Activated T-cell treated with anti-CD3 and anti-CD28 coated beads, Interleukin-2, amount 50 U/mL, for 24 hours (primary cell): Measurements from ENCODE around the gene ZFYVE9.
"Not testable (repeated sequence)": the region's sequence is repeated elsewhere in the genome, so short reads cannot be mapped to it uniquely, and the experiment has no call there.

Source experiments
- DNase-seq: peaks from one replicate; pipeline ENCODE4 v3.0.0-alpha.2; 2020
- H3K27ac Mint-ChIP-seq: 2 replicates; pipeline ENCODE4 v1.8.0; 2020; ENCODE audit warnings: mild to moderate bottlenecking, mixed read lengths
- H3K27me3 Mint-ChIP-seq: 2 replicates; pipeline ENCODE4 v1.8.0; 2020; ENCODE audit warnings: mixed read lengths
- H3K36me3 Mint-ChIP-seq: 2 replicates; pipeline ENCODE4 v1.8.0; 2020; ENCODE audit warnings: low read depth, mixed read lengths
- H3K4me1 Mint-ChIP-seq: 2 replicates; pipeline ENCODE4 v1.8.0; 2020; ENCODE audit warnings: low read depth, mixed read lengths
- H3K4me3 Mint-ChIP-seq: 2 replicates; pipeline ENCODE4 v1.8.0; 2020; ENCODE audit warnings: mild to moderate bottlenecking, moderate library complexity, mixed read lengths
- H3K9me3 Mint-ChIP-seq: 2 replicates; pipeline ENCODE4 v1.8.0; 2020; ENCODE audit warnings: mixed read lengths

The ZFYVE9 gene

DNA sequence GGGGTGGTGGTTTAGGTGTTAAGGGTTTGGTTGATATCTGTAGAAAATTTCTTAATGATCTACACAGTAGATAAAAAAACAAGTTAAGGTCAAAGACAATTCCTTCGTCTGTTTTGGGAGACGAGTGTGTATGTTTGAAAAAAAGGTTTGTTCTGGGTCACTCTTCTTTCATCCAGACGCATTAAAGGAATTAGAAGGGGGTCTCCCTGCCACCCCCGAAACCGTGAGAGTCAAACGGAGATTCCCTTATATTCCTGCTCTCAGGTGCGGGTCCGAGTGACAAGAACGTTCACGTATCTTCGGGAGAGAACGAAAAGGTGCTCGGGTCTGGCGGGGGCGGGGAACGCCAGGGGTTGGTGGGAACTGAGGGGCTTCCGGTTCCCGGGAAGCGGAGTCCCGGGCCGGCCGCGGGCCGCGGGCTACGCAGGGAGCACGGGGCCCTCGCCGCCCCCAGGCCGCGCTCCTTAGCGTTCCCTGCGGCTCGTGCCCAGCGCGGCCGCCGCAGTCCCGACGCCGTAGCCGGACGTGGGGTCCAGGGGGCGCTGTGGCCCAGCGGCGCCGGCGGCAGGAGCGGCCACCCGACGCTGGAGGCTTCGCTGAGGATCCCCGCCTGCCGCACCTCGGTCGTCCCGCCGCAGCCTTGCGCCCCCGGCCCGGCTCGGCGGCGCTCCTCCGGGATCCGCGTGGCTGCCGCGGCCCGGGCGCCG lies at the start of gene ZFYVE9:
ZFYVE9 (plus strand) TSS at position 577 of the 707 bp plus-strand sequence. CDS start 91,118 bp downstream, outside the sequence.
- peak; percentile 84 for DNase-seq
- no peaks in the 10 kb centered on the region for H3K27me3 Mint-ChIP-seq
- peak within 1 kb of the TSS; percentile 82 for H3K4me3 Mint-ChIP-seq
- peaks cover 48% of the 10 kb centered on the region for H3K4me1 Mint-ChIP-seq
- H3K27ac Mint-ChIP-seq, result peak within 1 kb of the TSS; percentile 89
- H3K9me3 Mint-ChIP-seq, result no peaks in the 10 kb centered on the region
- H3K36me3 Mint-ChIP-seq, result peaks cover 3% of the 10 kb centered on the region

DNA sequence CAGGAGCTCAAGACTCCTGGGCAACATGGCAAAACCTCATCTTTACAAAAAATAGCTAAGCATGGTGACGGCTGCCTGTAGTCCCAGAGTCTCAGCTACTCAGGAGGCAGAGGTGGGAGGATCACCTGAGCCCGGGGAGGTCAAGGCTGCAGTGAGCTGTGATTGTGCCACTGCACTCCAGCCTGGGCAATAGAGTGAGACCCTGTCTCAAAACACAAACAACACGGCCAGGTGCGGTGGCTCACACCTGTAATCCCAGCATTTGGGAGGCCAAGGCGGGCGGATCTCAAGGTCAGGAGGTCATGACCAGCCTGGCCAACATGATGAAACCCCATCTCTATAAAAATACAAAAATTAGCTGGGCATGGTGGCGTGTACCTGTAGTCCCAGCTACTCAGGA lies 47.6 kb upstream of the ZFYVE9 start:
- not testable (repeated sequence) for H3K27ac Mint-ChIP-seq, H3K27me3 Mint-ChIP-seq, DNase-seq, H3K9me3 Mint-ChIP-seq, H3K4me3 Mint-ChIP-seq, H3K4me1 Mint-ChIP-seq
- peaks cover 22% of the 10 kb centered on the region for H3K36me3 Mint-ChIP-seq

DNA sequence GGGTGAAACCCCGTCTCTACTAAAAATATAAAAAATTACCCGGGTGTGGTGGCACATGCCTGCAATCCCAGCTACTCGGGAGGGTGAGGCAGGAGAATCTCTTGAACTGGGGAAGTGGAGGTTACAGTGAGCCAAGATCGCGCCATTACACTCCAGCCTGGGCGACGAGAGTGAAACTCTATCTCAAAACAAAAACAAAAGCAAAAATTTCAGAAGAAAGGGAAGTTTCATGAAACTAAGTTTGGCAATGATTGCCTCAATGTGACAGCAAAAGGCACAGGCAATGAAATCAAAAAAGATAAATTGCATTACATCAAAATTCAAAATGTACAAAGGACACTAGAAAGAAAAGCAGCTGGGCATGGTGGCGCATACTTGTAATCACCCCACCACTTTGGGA lies 45.7 kb upstream of the ZFYVE9 start:
- Mint-ChIP-seq H3K9me3 (no peaks in the 10 kb centered on the region), H3K4me1 (no peaks in the 10 kb centered on the region), H3K4me3 (no peak overlapping the region), H3K27ac (no peak overlapping the region), H3K36me3 (peaks cover 4% of the 10 kb centered on the region), H3K27me3 (no peaks in the 10 kb centered on the region)
- no peak for DNase-seq

DNA sequence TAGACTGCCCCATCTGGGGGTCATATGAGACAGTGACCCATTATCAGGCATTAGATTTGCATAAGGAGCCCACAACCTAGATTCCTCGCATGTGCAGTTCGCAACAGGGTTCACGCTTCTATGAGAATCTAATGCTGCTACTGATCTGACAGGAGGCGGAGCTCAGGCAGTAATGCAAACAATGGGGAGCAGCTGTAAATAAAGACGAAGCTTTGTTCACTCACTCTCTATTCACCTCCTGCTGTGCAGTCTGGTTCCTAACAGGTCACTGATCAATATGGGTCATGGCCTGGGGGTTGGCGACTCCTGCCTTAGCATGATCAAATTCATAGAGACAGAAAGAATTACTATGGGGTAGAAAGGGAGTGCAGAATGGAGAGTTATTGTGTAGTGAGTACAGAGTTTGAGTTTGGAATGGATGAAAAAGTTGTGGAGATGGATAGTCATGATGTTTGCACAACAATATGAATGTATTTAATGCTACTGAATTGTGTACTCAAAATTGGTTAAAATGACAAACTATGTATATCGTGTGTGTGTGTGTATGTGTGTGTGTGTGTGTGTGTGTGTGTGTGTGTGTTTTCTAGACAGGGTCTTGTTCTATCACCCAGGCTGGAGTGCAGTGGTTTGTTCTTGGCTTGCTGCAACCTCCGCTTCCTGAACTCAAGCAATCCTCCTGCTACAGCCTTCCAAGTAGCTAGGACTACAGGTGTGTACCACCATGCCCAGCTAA lies 43.6 kb upstream of the ZFYVE9 start:
- no peak for DNase-seq
- H3K4me3 Mint-ChIP-seq, result no peak overlapping the region
- no peaks in the 10 kb centered on the region for H3K27me3 Mint-ChIP-seq
- no peak overlapping the region for H3K27ac Mint-ChIP-seq
- no peaks in the 10 kb centered on the region for H3K36me3 Mint-ChIP-seq
- H3K4me1 Mint-ChIP-seq, result peaks cover 9% of the 10 kb centered on the region
- no peaks in the 10 kb centered on the region for H3K9me3 Mint-ChIP-seq

DNA sequence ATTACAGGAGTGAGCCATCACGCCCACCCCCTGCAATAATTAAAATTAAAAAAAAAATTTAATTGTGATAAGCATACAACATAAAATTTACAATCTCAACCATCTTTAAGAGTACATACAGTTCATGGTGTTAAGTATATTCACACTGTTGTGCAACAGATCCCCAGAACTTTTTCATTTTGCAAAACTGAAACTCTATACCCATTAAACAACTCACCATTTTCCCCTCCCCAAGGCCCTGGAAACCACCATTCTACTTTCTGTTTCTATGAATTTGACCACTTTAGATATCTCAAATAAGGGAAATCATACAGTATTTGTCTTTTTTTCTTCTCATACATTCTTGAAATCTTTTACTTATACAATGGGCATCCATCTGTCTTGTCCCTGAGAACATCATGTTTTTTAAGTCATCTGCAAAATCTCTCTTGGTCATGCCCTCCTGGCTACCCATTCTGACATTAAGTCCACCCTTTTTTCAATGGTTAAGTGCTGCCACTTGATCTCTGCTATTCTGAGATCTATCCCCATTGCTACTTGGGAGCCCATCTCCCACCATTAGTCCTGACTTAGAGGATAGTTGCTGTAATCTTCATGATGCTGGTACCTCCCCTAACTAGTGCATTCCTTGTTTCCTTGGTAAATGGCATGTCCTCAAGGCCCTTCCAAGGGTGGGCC lies 39.4 kb upstream of the ZFYVE9 start:
- no peak overlapping the region for H3K27ac Mint-ChIP-seq
- no peak for DNase-seq
- peaks cover 9% of the 10 kb centered on the region for H3K4me1 Mint-ChIP-seq
- no peaks in the 10 kb centered on the region for H3K36me3 Mint-ChIP-seq
- no peaks in the 10 kb centered on the region for H3K9me3 Mint-ChIP-seq
- H3K4me3 Mint-ChIP-seq, result no peak overlapping the region
- H3K27me3 Mint-ChIP-seq, result no peaks in the 10 kb centered on the region

DNA sequence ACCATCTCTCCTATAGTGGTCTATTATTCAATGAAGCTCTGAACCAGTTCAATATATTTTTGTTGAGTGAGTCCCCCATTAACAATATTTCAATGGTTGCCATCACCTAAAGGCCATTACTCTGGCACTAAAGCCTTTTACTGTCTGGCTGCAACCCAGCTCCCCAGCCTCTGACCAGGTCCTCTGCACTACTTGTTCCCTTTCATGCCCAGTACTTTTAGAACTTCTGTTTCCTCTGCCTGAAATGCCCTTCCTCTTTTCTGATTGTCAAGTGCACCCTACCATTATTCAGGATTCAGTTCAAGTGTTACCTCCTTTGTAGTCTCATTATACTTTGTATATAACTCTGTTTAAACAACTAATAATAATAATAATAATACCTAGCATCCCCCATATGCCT lies 30.4 kb upstream of the ZFYVE9 start:
- DNase-seq, result no peak
- Mint-ChIP-seq H3K4me1 (no peaks in the 10 kb centered on the region), H3K36me3 (no peaks in the 10 kb centered on the region), H3K27me3 (no peaks in the 10 kb centered on the region), H3K27ac (no peak overlapping the region), H3K9me3 (no peaks in the 10 kb centered on the region), H3K4me3 (no peak overlapping the region)

DNA sequence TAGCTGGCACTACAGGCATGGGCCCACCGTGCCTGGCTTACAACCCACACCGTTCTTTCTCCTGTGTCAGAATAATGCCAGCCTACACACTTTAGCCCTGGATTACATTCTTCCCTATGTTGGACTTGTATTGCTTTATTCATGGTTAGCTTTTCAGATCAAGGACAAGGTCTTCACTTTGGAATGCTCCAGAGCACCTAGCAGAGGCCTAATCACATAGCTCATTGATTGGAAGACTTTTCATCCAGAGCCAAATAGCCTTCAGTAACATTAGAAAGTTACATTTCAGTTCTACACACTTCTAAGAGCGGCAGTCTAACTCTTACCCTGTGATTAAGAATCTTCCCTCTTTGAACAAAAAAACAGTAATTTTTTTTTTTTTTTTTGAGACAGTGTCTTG lies 29.4 kb upstream of the ZFYVE9 start:
- Mint-ChIP-seq H3K4me1 (no peaks in the 10 kb centered on the region), H3K27me3 (no peaks in the 10 kb centered on the region), H3K27ac (no peak overlapping the region), H3K36me3 (no peaks in the 10 kb centered on the region), H3K4me3 (no peak overlapping the region), H3K9me3 (no peaks in the 10 kb centered on the region)
- DNase-seq, result no peak

DNA sequence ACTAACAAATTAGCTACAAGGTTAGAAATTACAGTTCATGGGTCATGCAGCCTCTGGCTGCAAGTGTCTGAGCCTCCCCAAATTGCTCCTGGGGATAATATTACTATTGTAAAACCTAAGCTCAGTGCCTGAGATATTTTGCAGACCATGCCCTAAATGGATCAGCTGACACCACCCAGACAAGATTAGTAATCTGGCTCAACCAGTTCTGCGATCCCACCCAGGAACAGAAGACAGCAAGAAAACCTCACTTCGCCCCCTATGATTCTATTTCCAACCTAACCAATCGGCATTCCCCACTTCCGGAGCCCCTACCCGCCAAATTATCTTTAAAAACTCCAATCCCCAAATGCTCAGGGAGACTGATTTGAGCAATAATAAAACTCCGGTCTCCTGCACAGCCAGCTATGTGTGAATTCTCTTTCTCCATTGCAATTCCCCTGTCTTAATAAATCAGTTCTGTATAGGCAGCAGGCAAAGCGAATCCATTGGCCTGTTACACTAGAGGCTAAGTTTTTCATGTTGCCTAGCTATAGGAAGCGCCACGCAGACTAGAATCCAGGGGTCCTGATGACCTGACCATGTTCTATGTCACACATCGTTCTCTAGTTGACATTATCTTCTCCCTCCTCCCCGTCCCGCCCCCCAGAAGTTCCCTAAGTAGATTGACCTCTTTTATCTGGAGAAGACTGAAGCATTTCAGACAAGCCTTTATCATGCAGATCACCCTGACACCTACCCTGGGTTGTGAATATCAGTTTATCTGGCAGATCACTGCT lies 22.4 kb upstream of the ZFYVE9 start:
- peaks cover 5% of the 10 kb centered on the region for H3K27me3 Mint-ChIP-seq
- DNase-seq, result no peak
- H3K4me1 Mint-ChIP-seq, result no peaks in the 10 kb centered on the region
- no peak overlapping the region for H3K27ac Mint-ChIP-seq
- no peaks in the 10 kb centered on the region for H3K9me3 Mint-ChIP-seq
- H3K36me3 Mint-ChIP-seq, result no peaks in the 10 kb centered on the region
- no peak overlapping the region for H3K4me3 Mint-ChIP-seq

GRCh38 chr1:52122384-52122783 lies 19.5 kb upstream of the ZFYVE9 start:
- H3K27me3 Mint-ChIP-seq, result peaks cover 18% of the 10 kb centered on the region
- no peak for DNase-seq
- no peaks in the 10 kb centered on the region for H3K9me3 Mint-ChIP-seq
- no peak overlapping the region for H3K4me3 Mint-ChIP-seq
- H3K27ac Mint-ChIP-seq, result no peak overlapping the region
- H3K36me3 Mint-ChIP-seq, result no peaks in the 10 kb centered on the region
- H3K4me1 Mint-ChIP-seq, result peaks cover 9% of the 10 kb centered on the region

DNA sequence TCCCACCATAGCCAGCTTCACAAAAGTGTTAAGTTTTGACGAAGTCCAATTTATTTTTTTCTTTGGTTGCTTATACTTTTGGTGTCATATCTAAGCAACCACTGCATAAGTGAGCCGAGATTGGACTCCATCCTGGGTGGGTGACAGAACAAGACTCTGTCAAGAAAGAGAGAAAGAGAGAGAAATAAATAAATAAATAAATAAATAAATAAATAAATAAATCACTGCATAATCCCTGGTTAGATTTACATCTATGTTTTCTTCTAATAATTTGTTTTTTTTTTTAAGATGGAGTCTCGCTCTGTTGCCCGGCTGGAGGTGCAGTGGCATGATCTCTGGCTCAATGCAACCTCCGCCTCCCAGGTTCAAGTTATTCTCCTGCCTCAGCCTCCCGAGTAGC lies 18.3 kb upstream of the ZFYVE9 start:
- no peak for DNase-seq
- H3K4me1 Mint-ChIP-seq, result peaks cover 9% of the 10 kb centered on the region
- H3K27me3 Mint-ChIP-seq, result peaks cover 18% of the 10 kb centered on the region
- H3K36me3 Mint-ChIP-seq, result no peaks in the 10 kb centered on the region
- no peak overlapping the region for H3K27ac Mint-ChIP-seq
- no peak overlapping the region for H3K4me3 Mint-ChIP-seq
- H3K9me3 Mint-ChIP-seq, result no peaks in the 10 kb centered on the region

DNA sequence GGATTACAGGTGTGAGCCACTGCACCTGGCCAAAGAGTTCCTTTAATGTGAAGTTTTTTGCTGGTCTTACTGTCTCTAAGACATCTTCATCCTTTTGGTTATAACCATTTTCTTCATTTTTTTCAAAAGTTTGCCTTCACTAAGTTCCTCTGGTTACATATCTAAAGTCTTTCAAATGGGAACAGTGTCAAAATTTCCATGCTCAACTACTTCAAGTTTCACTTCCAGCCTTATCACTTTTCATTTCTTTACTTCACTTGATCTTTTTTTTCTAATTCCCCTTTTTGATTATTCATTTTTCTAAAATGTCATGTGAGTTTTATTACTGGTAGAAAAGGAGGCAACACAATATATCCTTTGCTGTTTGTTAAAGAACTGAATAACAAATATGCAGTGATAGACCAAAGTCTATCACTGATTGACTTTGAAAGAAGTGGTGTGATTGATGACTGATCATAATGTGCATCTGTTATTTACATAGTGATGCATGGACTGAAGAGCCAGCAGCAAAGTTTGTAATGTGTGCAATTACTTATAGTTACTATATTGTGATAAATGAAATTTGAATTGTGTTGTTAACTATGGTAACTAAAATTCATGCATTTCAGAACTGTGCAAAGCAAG lies 16.0 kb upstream of the ZFYVE9 start:
- Mint-ChIP-seq H3K27ac (no peak overlapping the region), H3K9me3 (no peaks in the 10 kb centered on the region), H3K36me3 (no peaks in the 10 kb centered on the region)

DNA sequence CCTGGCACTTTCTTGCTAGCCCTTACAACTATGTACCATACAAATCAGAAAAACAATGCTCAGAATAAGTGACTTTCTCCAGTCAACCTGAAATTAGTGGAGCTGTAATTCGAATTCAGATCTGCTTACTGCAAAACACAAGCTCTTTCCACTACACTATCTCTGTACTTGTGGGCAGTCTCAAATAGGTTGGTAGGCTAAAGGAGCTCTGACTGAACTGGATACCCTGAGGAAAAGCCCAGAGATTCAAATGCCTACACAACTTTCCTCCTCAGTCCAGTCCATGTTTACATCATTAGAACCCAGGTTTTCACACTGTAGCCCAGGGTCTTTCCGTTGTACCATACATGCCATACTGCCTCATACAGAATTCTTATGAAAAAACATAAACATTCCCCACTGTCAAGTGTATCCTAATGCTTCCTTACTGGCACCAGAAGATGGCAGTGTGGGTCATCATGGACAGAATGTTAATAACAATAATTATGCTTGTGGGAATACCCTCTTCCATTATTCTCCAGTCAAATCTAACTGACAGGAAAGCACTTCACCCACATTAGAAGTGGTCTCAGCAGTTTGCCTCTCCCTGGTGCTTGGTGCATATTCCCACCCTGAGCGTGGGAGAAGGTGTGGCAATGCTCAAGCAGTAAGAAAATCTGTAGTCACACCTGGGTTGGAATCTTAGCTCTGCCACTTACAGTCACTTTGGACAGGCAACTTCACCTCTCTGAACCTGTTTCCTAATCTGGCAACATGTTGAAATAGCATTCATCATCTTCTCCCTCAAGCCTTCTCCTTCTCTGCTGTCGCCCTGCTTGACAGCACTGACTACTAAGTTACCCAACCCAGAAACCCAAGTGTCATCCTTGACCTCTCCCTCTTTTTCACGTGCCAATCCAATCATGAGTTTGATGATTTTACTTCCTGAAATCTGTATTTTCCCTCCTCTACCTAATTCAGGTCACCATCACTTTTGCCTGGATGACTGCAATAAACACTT lies 14.4 kb upstream of the ZFYVE9 start:
- no peak overlapping the region for H3K4me3 Mint-ChIP-seq
- DNase-seq, result no peak
- peaks cover 18% of the 10 kb centered on the region for H3K27me3 Mint-ChIP-seq
- no peaks in the 10 kb centered on the region for H3K36me3 Mint-ChIP-seq
- H3K9me3 Mint-ChIP-seq, result no peaks in the 10 kb centered on the region
- H3K27ac Mint-ChIP-seq, result no peak overlapping the region
- H3K4me1 Mint-ChIP-seq, result peaks cover 9% of the 10 kb centered on the region

More for the DNA sequence above, 16.0 kb upstream of the ZFYVE9 start:
- Mint-ChIP-seq H3K4me1 (peaks cover 9% of the 10 kb centered on the region), H3K4me3 (no peak overlapping the region), H3K27me3 (peaks cover 18% of the 10 kb centered on the region)
- no peak for DNase-seq

DNA sequence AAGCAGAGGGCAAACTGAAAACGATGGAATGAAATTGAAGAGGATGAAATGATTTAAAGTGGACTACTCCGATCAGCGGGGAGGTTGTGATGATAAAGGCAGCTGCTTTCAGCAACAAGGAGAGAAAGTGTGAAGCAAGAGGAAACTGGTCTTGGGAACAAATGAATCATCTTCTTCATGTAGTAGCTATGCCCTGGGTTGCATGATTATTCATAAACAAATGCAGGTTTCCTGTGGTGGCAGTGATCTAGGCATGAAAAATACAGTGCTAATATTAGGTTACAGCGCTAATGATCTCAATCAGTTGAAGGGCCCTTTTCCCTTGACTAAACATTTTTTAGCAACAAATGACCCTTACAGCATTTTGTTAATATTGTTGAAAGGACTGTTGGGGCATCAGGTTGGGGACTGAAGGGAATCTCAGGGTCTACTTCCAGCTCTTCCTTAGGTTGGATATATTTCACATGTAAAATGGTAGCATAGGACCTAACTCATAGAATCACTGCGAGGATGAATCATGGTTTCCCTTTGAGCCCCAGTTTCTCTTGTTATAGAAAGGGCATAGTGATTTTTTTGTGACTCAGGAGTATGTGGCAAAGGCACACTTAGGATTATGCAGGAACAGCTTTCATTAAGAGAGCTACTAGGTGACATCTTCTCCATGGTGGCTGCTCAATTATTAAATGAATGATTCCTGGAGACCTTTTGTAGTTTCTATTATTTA lies 1.9 kb upstream of the ZFYVE9 start:
- H3K9me3 Mint-ChIP-seq, result no peaks in the 10 kb centered on the region
- peaks cover 3% of the 10 kb centered on the region for H3K36me3 Mint-ChIP-seq
- no peak for DNase-seq
- no peaks in the 10 kb centered on the region for H3K27me3 Mint-ChIP-seq
- peaks cover 44% of the 10 kb centered on the region for H3K4me1 Mint-ChIP-seq
- peak overlapping the region; percentile 74 for H3K4me3 Mint-ChIP-seq
- peak overlapping the region; percentile 76 for H3K27ac Mint-ChIP-seq
